NCI-H524 (cell line): Measurements from ENCODE around the gene FBXO46.

ENCODE experiments used
- DNase-seq, 2 experiments: peaks; one replicate each; lab custom pipeline; 2025; lab: John Stamatoyannopoulos, UW

Gene FBXO46

GRCh38 chr19:45682117-45682516 lies 48.6 kb downstream of the FBXO46 start:
- no peak for DNase-seq

GRCh38 chr19:45681391-45682015 lies 49.2 kb downstream of the FBXO46 start:
- DNase-seq = peak; percentile 60 to 77

DNA sequence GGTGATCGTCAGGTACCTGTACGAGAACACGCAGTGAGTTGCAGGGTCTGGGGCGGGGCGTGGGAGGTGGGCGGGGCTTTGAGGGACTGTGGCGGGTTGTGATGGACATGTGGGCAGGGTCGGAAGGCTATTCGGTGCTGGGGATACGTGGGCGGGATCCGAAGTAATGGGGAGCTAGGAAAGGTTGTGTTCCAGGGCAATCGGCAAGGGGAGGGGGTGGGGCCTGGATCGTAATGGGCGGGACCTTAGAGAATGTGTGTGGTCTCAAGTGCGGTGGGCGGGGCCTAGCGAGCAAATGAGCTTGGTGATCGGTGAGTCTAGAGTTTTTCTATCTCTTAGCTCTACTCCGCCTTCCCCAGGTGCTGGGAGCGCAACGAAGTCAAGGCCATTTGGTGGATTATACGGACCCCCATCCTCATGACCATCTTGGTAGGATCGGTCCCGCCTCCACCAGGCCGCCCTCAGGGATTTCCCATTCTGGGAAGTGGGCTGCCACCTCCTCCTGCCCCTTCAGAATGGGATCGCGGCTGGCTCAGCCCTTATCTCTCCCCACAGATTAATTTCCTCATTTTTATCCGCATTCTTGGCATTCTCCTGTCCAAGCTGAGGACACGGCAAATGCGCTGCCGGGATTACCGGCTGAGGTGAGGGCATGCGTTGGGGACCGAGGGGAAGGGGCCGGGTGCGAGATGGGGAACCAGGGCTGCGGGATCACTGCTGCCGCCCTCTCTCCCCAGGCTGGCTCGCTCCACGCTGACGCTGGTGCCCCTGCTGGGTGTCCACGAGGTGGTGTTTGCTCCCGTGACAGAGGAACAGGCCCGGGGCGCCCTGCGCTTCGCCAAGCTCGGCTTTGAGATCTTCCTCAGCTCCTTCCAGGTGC lies 53.1 kb downstream of the FBXO46 start:
- peak in 1 of 2 experiments; percentile 25 for DNase-seq

GRCh38 chr19:45676851-45677263 lies 53.8 kb downstream of the FBXO46 start:
- no peak for DNase-seq

GRCh38 chr19:45674946-45675345 lies 55.8 kb downstream of the FBXO46 start:
- DNase-seq = no peak

DNA sequence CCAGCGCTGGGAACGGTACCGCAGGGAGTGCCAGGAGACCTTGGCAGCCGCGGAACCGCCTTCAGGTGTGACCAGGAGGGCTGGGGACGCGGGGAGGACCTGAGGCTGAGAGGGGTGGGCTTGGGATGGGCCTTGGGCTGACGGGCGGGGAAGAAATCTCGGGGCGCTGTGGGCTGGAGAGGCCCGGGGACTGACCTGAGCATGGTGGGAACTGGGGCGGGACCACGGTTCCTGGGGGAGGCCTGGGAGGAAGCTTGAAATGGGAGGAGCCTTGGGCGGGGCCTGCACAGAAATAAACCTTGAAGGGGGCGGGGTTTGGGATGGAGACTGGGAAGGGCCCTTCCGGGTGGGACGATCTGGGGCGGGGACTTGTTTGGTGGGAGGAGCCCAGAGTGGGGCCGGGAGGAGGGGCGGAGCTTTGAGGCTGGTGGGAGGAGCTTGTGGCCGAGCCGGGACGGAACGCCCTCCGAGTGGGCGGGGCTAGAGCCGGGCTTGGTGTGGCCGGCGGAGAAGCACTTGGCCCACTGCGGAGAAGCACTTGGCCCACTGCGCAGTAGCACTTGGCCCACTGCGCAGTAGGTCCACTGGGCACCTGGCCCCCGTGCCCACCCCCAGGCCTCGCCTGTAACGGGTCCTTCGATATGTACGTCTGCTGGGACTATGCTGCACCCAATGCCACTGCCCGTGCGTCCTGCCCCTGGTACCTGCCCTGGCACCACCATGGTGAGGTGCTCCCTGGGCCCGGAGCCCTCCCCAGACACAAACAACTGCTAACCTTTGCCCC lies 59.8 kb downstream of the FBXO46 start:
- no peak for DNase-seq

DNA sequence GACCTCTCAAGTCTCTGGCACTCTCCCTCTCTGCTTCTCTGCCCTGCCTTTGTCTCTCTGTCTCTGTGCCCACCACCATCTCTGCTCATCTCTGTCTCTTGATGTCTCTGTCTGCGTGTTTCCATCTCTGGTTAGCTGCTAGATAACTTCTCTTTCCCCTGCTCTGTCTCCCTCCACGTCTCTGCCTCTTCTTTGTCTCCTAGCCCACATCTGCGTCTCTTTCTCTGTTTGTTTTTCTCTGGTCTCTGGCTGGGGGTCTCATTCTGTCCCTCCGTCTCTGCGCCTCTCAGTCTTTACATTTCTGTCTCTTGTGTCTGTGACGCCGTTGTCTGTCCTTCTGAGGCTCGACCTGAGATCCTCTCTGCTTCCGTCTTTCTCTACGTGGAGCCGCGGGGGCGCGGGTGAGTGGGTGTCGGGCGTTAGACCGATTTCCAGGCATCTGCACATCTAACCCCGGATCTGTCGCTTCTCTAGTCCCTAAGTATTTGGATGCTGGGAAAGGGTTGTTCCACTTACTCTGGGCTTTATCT lies 62.3 kb downstream of the FBXO46 start:
- no peak for DNase-seq

DNA sequence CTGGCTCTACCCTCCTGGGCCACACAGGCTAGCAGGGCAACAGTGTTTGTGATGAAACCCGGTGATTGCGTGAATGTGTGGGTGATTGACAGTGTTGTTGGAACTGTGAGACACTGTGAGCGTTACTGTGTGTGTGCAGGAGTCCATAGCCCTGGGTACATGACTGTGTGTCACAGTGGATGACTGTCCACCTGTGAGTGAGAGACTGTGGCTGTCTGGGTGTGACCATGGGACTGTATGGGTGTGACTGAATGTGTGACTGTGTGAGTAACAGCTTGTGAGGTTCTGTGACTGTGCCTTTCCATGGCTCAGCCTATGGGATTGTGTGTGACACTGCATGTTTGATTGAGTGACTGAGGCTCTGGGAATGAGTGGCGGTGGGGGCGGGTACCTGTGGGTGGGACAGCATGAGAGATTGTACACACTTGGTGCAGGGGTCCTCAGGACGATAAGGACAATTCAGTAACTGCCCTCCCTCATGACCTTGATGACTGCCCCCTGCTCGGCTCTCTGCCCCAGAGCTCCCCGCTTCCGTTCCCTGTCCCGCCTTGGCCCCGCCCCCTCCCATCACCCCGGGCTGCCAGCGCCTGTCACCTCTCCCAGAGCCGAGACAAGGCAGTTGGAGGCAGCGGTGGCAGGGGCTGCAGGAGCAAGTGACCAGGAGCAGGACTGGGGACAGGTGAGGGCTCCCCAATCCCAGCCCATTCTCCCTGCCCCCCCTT lies 62.9 kb downstream of the FBXO46 start, which contains the start of gene GIPR:
GIPR (plus strand) TSS at position 602 of the 722 bp plus-strand sequence. CDS start 1,300 bp downstream, outside the sequence.
- DNase-seq = peak in 1 of 2 experiments; percentile 58

DNA sequence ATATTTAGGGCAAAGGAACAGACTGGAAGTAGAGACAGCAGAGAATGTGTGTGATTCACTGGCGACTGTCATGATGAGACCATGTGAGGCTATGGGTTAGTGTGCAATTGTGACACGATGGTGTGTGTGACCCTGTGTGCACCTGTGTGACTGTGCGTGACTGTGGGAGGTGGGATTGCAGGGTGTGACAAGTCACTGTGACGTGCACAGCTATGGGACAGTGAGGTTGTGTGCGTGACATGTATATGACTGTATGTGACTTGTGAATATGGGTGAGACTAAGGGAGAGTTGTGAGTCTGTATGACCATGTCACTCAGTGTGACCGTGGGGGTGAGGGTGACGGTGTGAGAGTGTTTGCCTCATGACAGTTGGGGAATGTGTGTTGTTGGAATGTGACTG lies 66.1 kb downstream of the FBXO46 start:
- DNase-seq = no peak

GRCh38 chr19:45663800-45664199 lies 66.9 kb downstream of the FBXO46 start:
- no peak for DNase-seq

GRCh38 chr19:45660636-45661035 lies 70.1 kb downstream of the FBXO46 start:
- no peak for DNase-seq
